Natural killer cell (primary cell): ENCODE results near the gene CCL25. TPM values are rescaled to one million over a fixed set of nuclear protein-coding genes. Genes with fewer than 3 reads are reported as not detected.
A peak's percentile ranks its signal among the peaks of the same experiment; 100 is the strongest.

Source experiments
- ATAC-seq, 3 donors: fragments of 150-1000 bp in 2 of 3; fragments of 200-7000 bp in 1 of 3; cut with Tn5 transposase; 1 replicate in 1 of 3; 2 replicates in 2 of 3; pipeline ENCODE4 v1.10.0; 2021; ENCODE audit warnings: mild to moderate bottlenecking in 2 of 3, moderate library complexity in 2 of 3
- DNase-seq, 2 donors: peaks; one replicate each; pipeline versions ENCODE4 v3.0.0 to v3.0.0-alpha.2; 2013 to 2021; ENCODE audit warnings: mixed read lengths in 1 of 2
- H3K27ac ChIP-seq: one replicate; pipeline ENCODE4 v1.5.1; 2013; ENCODE audit warnings: mild to moderate bottlenecking, low read length
- H3K27me3 ChIP-seq: one replicate; pipeline ENCODE4 v1.6.1; 2013; ENCODE audit warnings: low read length; ENCODE audit not compliant: control insufficient read depth, insufficient read depth
- H3K36me3 ChIP-seq: one replicate; pipeline ENCODE4 v1.6.1; 2013; ENCODE audit warnings: low read length; ENCODE audit not compliant: control insufficient read depth, insufficient read depth
- H3K4me1 ChIP-seq: one replicate; pipeline ENCODE4 v1.6.1; 2013; ENCODE audit warnings: low read length; ENCODE audit not compliant: control insufficient read depth, insufficient read depth
- H3K4me3 ChIP-seq: one replicate; pipeline ENCODE4 v1.5.1; 2013; ENCODE audit warnings: low read length
- H3K9me3 ChIP-seq: one replicate; pipeline ENCODE4 v1.6.1; 2013; ENCODE audit warnings: low read length; ENCODE audit not compliant: control insufficient read depth, insufficient read depth
- H3K27ac Mint-ChIP-seq, 2 donors: one replicate each; pipeline ENCODE4 v1.8.0; 2022; ENCODE audit warnings: mild to moderate bottlenecking in 2 of 2, mixed read lengths in 2 of 2, moderate library complexity in 1 of 2
- H3K27me3 Mint-ChIP-seq, 2 donors: one replicate each; pipeline ENCODE4 v1.8.0; 2022; ENCODE audit warnings: low read depth in 2 of 2, mixed read lengths in 2 of 2
- H3K36me3 Mint-ChIP-seq: one replicate; pipeline ENCODE4 v1.8.0; 2022; ENCODE audit warnings: mixed read lengths
- H3K4me1 Mint-ChIP-seq, 2 donors: one replicate each; pipeline ENCODE4 v1.8.0; 2022; ENCODE audit warnings: mixed read lengths in 2 of 2
- H3K4me3 Mint-ChIP-seq: one replicate; pipeline ENCODE4 v1.8.0; 2022; ENCODE audit warnings: mild to moderate bottlenecking, moderate library complexity, mixed read lengths
- H3K9me3 Mint-ChIP-seq, 2 donors: one replicate each; pipeline ENCODE4 v1.8.0; 2022; ENCODE audit warnings: mixed read lengths in 2 of 2
- CTCF ChIP-seq: fragments of 200-600 bp; IDR thresholded peaks from one replicate; pipeline ENCODE4 v1.8.0; 2022; ENCODE audit warnings: antibody characterized with exemption
- WGBS: methylation state at CpG from one replicate; pipeline ENCODE4 v1.1.7; 2013; ENCODE audit warnings: missing lambda C conversion rate; ENCODE audit not compliant: insufficient coverage; 5-methylcytosine and 5-hydroxymethylcytosine counted together
- intact Hi-C: fragments of 100-400 bp; cut with micrococcal nuclease; formaldehyde crosslinking; loops from one replicate; pipeline ENCODE4 v1.14.2; 2022
- total RNA-seq, 4 donors: library from RNA; stranded (reverse); fragments of 120-200 nt in 1 of 4; gene quantifications; one replicate each; pipeline versions ENCODE4 v1.2.3 to v1.2.4, GENCODE V29; 2013 to 2022

Gene CCL25
- total RNA-seq, 3 donors from 2014 or later (not counting 1 experiment from before 2014, with no cell fraction given), result 0.28 TPM; not detected in 2

- peaks cover 10% of the 10 kb centered on the region for H3K4me1 ChIP-seq
- no peak overlapping the region for H3K4me3 ChIP-seq
- Mint-ChIP-seq H3K27me3 (no peaks in the 10 kb centered on the region), H3K36me3 (peaks cover 9% of the 10 kb centered on the region), H3K4me1 (peaks cover 8 to 10% of the 10 kb centered on the region in 2 donors), H3K9me3 (peaks cover 2 to 6% of the 10 kb centered on the region in 2 donors), H3K4me3 (no peak overlapping the region), H3K27ac (no peak overlapping the region)
- H3K27ac ChIP-seq, result no peak overlapping the region
- peaks cover 18% of the 10 kb centered on the region for H3K9me3 ChIP-seq
- DNase-seq, result no peak
- no peak for ATAC-seq
- H3K36me3 ChIP-seq, result no peaks in the 10 kb centered on the region
- no peak for TF ChIP-seq CTCF
- no peaks in the 10 kb centered on the region for H3K27me3 ChIP-seq
- 96% methylated on average over 20 of the region's 20 CpGs for WGBS
- intact Hi-C loops, result no loop called here
Observed at GRCh38 chr19:8065875-8066261, 13.3 kb downstream of the CCL25 start.

- H3K4me3 ChIP-seq, result no peak overlapping the region
- ATAC-seq (no peak), DNase-seq (peak in 1 of 2 donors; percentile 22)
- Mint-ChIP-seq H3K27ac (no peak overlapping the region), H3K36me3 (peaks cover 9% of the 10 kb centered on the region), H3K4me1 (peaks cover 31 to 32% of the 10 kb centered on the region in 2 donors), H3K9me3 (peaks cover 2 to 10% of the 10 kb centered on the region in 2 donors), H3K27me3 (no peaks in the 10 kb centered on the region), H3K4me3 (no peak overlapping the region)
- H3K36me3 ChIP-seq, result no peaks in the 10 kb centered on the region
- H3K27ac ChIP-seq, result no peak overlapping the region
- intact Hi-C loops, result no loop called here
- H3K4me1 ChIP-seq, result peaks cover 10% of the 10 kb centered on the region
- WGBS, result 86% methylated on average over 13 of the region's 13 CpGs
- H3K27me3 ChIP-seq, result no peaks in the 10 kb centered on the region
- peaks cover 20% of the 10 kb centered on the region for H3K9me3 ChIP-seq
- peak; percentile 46 for TF ChIP-seq CTCF
Observed at GRCh38 chr19:8069096-8069973, 16.8 kb downstream of the CCL25 start.

GRCh38 chr19:8071912-8072311, 19.4 kb downstream of the CCL25 start:
- Mint-ChIP-seq H3K27me3 (no peaks in the 10 kb centered on the region), H3K4me3 (no peak overlapping the region), H3K27ac (no peak overlapping the region), H3K4me1 (peaks cover 22 to 24% of the 10 kb centered on the region in 2 donors), H3K36me3 (peaks cover 9% of the 10 kb centered on the region), H3K9me3 (peaks cover 2 to 11% of the 10 kb centered on the region in 2 donors)
- TF ChIP-seq CTCF, result no peak
- no peaks in the 10 kb centered on the region for H3K4me1 ChIP-seq
- H3K27me3 ChIP-seq, result no peaks in the 10 kb centered on the region
- peaks cover 24% of the 10 kb centered on the region for H3K9me3 ChIP-seq
- H3K36me3 ChIP-seq, result no peaks in the 10 kb centered on the region
- no peak for ATAC-seq
- intact Hi-C loops, result no loop called here
- DNase-seq, result no peak
- 91% methylated on average over 15 of the region's 15 CpGs for WGBS
- H3K4me3 ChIP-seq, result no peak overlapping the region
- H3K27ac ChIP-seq, result no peak overlapping the region
